Lower leg skin (tissue), 3 donors: ENCODE results near the gene SH3RF1.

ENCODE experiments used
- POLR2A ChIP-seq, 2 donors: fragments of 450-650 bp; IDR thresholded peaks; one replicate each; pipeline ENCODE4 v1.6.1; 2016 to 2017; ENCODE audit warnings: antibody characterized with exemption in 2 of 2, mild to moderate bottlenecking in 1 of 2, moderate library complexity in 1 of 2
- TF ChIP-seq, protein P1 (sequence below), 3 donors: fragments of 450-650 bp; IDR thresholded peaks; one replicate each; pipeline ENCODE4 v1.5.1; 2016; ENCODE audit warnings: antibody characterized with exemption in 3 of 3, mild to moderate bottlenecking in 3 of 3, moderate library complexity in 2 of 3

DNA sequence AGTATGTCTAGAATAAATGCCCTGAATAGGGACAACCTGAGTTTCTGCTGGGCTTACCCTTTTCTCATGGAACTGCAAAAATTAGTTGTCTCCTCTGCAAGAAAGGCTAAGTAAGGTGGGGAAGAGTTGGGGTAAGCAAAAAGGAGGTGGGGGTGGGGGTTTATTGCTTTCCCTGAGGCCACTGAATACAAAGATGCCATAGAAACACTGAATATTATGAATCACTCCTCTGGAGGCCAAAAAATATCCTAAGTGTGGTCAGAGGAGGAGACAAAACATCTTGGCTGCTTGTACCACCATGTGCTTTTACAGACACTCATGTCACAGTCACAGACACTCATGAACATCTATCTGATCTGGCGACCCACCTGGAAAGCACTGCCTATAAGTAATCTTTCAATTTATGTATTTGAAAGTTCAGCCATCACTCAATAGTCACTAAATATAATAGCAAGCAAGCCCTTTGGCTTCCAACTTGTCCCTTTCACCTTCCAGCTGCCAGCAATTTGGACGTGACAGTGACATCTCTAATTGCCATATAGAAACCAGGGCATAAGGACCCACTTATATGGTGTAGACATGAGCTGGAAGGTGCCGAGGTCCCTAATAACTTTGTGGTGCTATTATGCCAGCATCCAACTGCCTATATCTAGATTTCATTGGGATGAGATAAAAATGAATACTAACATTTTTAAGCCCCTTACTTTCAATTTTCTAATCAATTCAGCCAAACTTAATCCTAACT is 138.0 kb downstream of the SH3RF1 start:
- TF ChIP-seq, protein P1, sequence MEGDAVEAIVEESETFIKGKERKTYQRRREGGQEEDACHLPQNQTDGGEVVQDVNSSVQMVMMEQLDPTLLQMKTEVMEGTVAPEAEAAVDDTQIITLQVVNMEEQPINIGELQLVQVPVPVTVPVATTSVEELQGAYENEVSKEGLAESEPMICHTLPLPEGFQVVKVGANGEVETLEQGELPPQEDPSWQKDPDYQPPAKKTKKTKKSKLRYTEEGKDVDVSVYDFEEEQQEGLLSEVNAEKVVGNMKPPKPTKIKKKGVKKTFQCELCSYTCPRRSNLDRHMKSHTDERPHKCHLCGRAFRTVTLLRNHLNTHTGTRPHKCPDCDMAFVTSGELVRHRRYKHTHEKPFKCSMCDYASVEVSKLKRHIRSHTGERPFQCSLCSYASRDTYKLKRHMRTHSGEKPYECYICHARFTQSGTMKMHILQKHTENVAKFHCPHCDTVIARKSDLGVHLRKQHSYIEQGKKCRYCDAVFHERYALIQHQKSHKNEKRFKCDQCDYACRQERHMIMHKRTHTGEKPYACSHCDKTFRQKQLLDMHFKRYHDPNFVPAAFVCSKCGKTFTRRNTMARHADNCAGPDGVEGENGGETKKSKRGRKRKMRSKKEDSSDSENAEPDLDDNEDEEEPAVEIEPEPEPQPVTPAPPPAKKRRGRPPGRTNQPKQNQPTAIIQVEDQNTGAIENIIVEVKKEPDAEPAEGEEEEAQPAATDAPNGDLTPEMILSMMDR (IDR thresholded peaks at IDR 0.05), result no peak
- TF ChIP-seq POLR2A (IDR thresholded peaks at IDR 0.05), result no peak
